A673 (cell line): ENCODE results near the gene BPIFB2. TPM values are rescaled to one million over a fixed set of nuclear protein-coding genes. Genes with fewer than 3 reads are reported as not detected.

Experiments used
- BruUV-seq: library from RNA; stranded (reverse); fragments of 400-500 nt; replicated peaks from 2 replicates; lab custom pipeline; 2021; lab: Mats Ljungman, UMichigan
- CTCF ChIA-PET: fragments of 300-600 bp; sonication (Branson Sonifier 250); formaldehyde crosslinking; loops from one replicate; lab custom pipeline; 2022; ENCODE audit warnings: antibody characterized with exemption; lab: Charles Lee
- POLR2A ChIA-PET: fragments of 300-600 bp; sonication (Branson Sonifier 250); formaldehyde crosslinking; loops from one replicate; lab custom pipeline; 2022; ENCODE audit warnings: antibody characterized with exemption; ENCODE audit not compliant: low non-redundant PET; lab: Charles Lee
- DNase-seq: peaks from one replicate; pipeline ENCODE4 v3.0.0-alpha.2; 2015; ENCODE audit warnings: low spot score
- H3K27ac ChIP-seq: fragments of 200-600 bp; sonication (generic); 2 replicates; pipeline ENCODE4 v1.5.1; 2016; ENCODE audit warnings: mixed run types, low read depth, mild to moderate bottlenecking, mixed read lengths, antibody characterized with exemption, low read length; ENCODE audit not compliant: poor library complexity, severe bottlenecking
- H3K27me3 ChIP-seq: fragments of 200-600 bp; sonication (generic); replicated peaks from 2 replicates; pipeline ENCODE4 v1.6.1; 2017; ENCODE audit warnings: mixed run types, low read depth, mild to moderate bottlenecking, mixed read lengths, antibody characterized with exemption, low read length; ENCODE audit not compliant: insufficient read depth, poor library complexity
- H3K36me3 ChIP-seq: fragments of 200-600 bp; sonication (generic); 2 replicates; pipeline ENCODE4 v1.6.1; 2016; ENCODE audit warnings: mixed run types, mild to moderate bottlenecking, mixed read lengths, antibody characterized with exemption, low read length; ENCODE audit not compliant: insufficient read depth, poor library complexity, severe bottlenecking
- H3K4me1 ChIP-seq: fragments of 200-600 bp; sonication (generic); 2 replicates; pipeline ENCODE4 v1.6.1; 2017; ENCODE audit warnings: mixed run types, mild to moderate bottlenecking, mixed read lengths, antibody characterized with exemption, low read length; ENCODE audit not compliant: insufficient read depth, poor library complexity, severe bottlenecking
- H3K4me3 ChIP-seq: fragments of 200-600 bp; sonication (generic); 2 replicates; pipeline ENCODE4 v1.5.1; 2016; ENCODE audit warnings: low read depth, mixed run types, mild to moderate bottlenecking, mixed read lengths, low read length; ENCODE audit not compliant: poor library complexity, severe bottlenecking
- H3K9me3 ChIP-seq: fragments of 200-600 bp; sonication (generic); 2 replicates; pipeline ENCODE4 v1.6.1; 2016; ENCODE audit warnings: mixed run types, low read depth, mild to moderate bottlenecking, mixed read lengths, antibody characterized with exemption, low read length; ENCODE audit not compliant: poor library complexity, severe bottlenecking
- CTCF ChIP-seq: fragments of 300-800, 200-600 bp; sonication (generic); conservative IDR thresholded peaks from 2 replicates; pipeline ENCODE4 v1.5.1; 2017; ENCODE audit warnings: low read depth, mild to moderate bottlenecking, antibody characterized with exemption, low read length, moderate library complexity, mixed read lengths
- EZH2 ChIP-seq: fragments of 200-600 bp; sonication (generic); IDR thresholded peaks from 2 replicates; pipeline ENCODE4 v1.6.1; 2017; ENCODE audit warnings: borderline replicate concordance, low read depth, mild to moderate bottlenecking, mixed read lengths, antibody characterized with exemption, low read length; ENCODE audit not compliant: poor library complexity, severe bottlenecking
- intact Hi-C: fragments of 100-400 bp; cut with micrococcal nuclease; formaldehyde crosslinking; loops from one replicate; pipeline ENCODE4 v1.10.0; 2022; ENCODE audit not compliant: unreplicated experiment
- total RNA-seq: library from RNA; stranded (reverse); gene quantifications from 2 replicates; pipeline ENCODE4 v1.2.3, GENCODE V29; 2021

The BPIFB2 gene
- total RNA-seq, 1 experiment from 2014 or later: not detected

DNA sequence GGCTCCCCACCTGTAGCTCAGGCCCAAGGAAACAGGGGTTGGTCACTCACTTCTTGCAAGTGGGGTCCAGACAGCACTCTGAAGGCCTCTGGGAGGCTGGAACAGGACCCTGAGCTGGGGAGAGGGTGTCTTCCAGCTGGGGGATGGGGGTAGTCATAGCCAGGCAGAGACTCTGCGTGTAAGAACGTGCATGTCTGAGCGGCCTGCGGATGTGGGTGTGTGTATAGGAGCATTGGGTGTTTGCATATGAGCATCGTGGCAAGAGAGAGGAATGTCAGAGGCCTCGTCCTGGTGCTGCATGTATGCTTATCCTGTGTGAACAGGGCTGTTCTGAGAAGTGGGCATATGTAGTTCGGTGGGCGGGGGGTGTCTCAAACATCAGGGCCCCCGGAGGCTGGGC, 58.3 kb downstream of the BPIFB2 start:
- DNase-seq: no peak
- Histone ChIP-seq H3K27ac (no peak overlapping the region), H3K9me3 (no peaks in the 10 kb centered on the region), H3K4me3 (no peak overlapping the region), H3K4me1 (no peaks in the 10 kb centered on the region), H3K27me3 (no peaks in the 10 kb centered on the region), H3K36me3 (no peaks in the 10 kb centered on the region)
- TF ChIP-seq CTCF: no peak
- intact Hi-C loops: no loop called here
- ChIA-PET POLR2A (no interaction called here), CTCF (no interaction called here)
- no TSS peak for BruUV-seq

DNA sequence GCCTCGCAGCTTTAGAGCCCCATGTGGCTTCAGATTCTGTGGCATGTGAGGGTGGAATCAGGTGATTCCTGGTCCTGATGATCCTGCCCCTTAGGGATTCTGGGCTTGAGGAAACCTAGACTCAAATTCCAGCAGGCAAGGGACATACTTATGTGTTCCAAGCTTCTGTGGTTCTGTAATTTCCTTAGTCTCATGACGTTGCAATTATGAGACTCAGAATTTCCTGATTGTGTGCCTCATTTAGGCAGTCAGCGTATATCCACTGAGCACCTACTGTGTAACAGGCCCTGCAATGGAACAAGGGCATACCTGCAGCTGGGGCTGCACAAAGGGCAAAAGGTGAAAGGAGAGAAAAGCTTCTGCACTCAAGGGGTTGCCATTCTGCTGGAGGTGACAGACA, 60.3 kb downstream of the BPIFB2 start:
- Histone ChIP-seq H3K9me3 (no peaks in the 10 kb centered on the region), H3K4me1 (no peaks in the 10 kb centered on the region), H3K27me3 (no peaks in the 10 kb centered on the region), H3K36me3 (no peaks in the 10 kb centered on the region), H3K4me3 (no peak overlapping the region), H3K27ac (no peak overlapping the region)
- CTCF ChIA-PET: no interaction called here
- BruUV-seq: no TSS peak
- intact Hi-C loops: no loop called here
- DNase-seq: no peak
- TF ChIP-seq CTCF (no peak), EZH2 (no peak)
- POLR2A ChIA-PET: no interaction called here

GRCh38 chr20:33068251-33068939, 60.9 kb downstream of the BPIFB2 start:
- Histone ChIP-seq H3K27ac (no peak overlapping the region), H3K27me3 (no peaks in the 10 kb centered on the region), H3K4me3 (no peak overlapping the region), H3K36me3 (no peaks in the 10 kb centered on the region), H3K4me1 (no peaks in the 10 kb centered on the region), H3K9me3 (no peaks in the 10 kb centered on the region)
- no peak for DNase-seq
- TF ChIP-seq CTCF (no peak), EZH2 (no peak)
- ChIA-PET POLR2A (no interaction called here), CTCF (no interaction called here)
- intact Hi-C loops: no loop called here
- no TSS peak for BruUV-seq
